HG03175 (cell line): ENCODE measurements around the gene LSM7.

Experiments
- ATAC-seq: cut with Tn5 transposase; IDR thresholded peaks from one replicate; pipeline ENCODE4 v1.9.1; 2021; ENCODE audit warnings: mild to moderate bottlenecking, moderate library complexity; ENCODE audit not compliant: unreplicated experiment

The LSM7 gene

GRCh38 chr19:2328401-2329148 lies at the start of gene LSM7, which contains the start of gene SPPL2B:
TSS of gene LSM7 (minus strand) at chr19:2328586. CDS start at chr19:2328566, 20 bp downstream.
TSS of gene SPPL2B (plus strand) at chr19:2328684. CDS start at chr19:2328710, 26 bp downstream.
- ATAC-seq, result peak; percentile 51

GRCh38 chr19:2376784-2377519 lies 48.6 kb upstream of the LSM7 start:
- no peak for ATAC-seq

GRCh38 chr19:2375353-2376121 lies 47.2 kb upstream of the LSM7 start:
- no peak for ATAC-seq

GRCh38 chr19:2374808-2375207 lies 46.4 kb upstream of the LSM7 start:
- ATAC-seq, result no peak

- ATAC-seq, result no peak
Measured at GRCh38 chr19:2372076-2372612, 43.8 kb upstream of the LSM7 start.

GRCh38 chr19:2371656-2372055 lies 43.3 kb upstream of the LSM7 start:
- no peak for ATAC-seq

- no peak for ATAC-seq
Measured at GRCh38 chr19:2365201-2365970, 37.0 kb upstream of the LSM7 start.

- ATAC-seq, result no peak
Measured at GRCh38 chr19:2363419-2363818, 35.0 kb upstream of the LSM7 start.

- ATAC-seq, result no peak
Measured at GRCh38 chr19:2362970-2363300, 34.5 kb upstream of the LSM7 start.

- no peak for ATAC-seq
Measured at GRCh38 chr19:2362046-2362969, 33.9 kb upstream of the LSM7 start.

GRCh38 chr19:2361246-2362045 lies 33.1 kb upstream of the LSM7 start:
- ATAC-seq, result no peak

- ATAC-seq, result no peak
Measured at GRCh38 chr19:2360833-2361232, 32.4 kb upstream of the LSM7 start.

GRCh38 chr19:2359992-2360685 lies 31.8 kb upstream of the LSM7 start, which contains the start of gene TMPRSS9:
TSS of gene TMPRSS9 (plus strand) at chr19:2360265. CDS start at chr19:2389786, 29,521 bp downstream.
- no peak for ATAC-seq

- no peak for ATAC-seq
Measured at GRCh38 chr19:2358548-2359173, 30.3 kb upstream of the LSM7 start.

- no peak for ATAC-seq
Measured at GRCh38 chr19:2357279-2358206, 29.2 kb upstream of the LSM7 start.

GRCh38 chr19:2356036-2356646 lies 27.8 kb upstream of the LSM7 start:
- no peak for ATAC-seq
